Keratinocyte (primary cell): ENCODE data around the gene B9D2. TPM values are rescaled to one million over a fixed set of nuclear protein-coding genes. Genes with fewer than 3 reads are reported as not detected.

ENCODE experiments used
- DNase-seq: peaks from one replicate; pipeline ENCODE4 v3.0.0-alpha.2; 2011; ENCODE audit warnings: low read depth, missing footprints, low spot score
- FAIRE-seq: peaks from 2 replicates; lab custom pipeline; 2011; peaks lifted over from hg19 to GRCh38; lab: Jason Lieb, UNC
- H2AFZ ChIP-seq: 2 replicates; pipeline ENCODE4 v1.6.0; 2012; ENCODE audit warnings: low read length, control low read depth, inconsistent platforms; ENCODE audit not compliant: control insufficient read depth
- H3K27ac ChIP-seq: 2 replicates; pipeline ENCODE4 v1.5.1; 2011; ENCODE audit warnings: low read length; ENCODE audit not compliant: control insufficient read depth, insufficient read depth
- H3K27me3 ChIP-seq: 3 replicates; pipeline ENCODE4 v1.6.0; 2011; ENCODE audit warnings: low read length; ENCODE audit not compliant: control insufficient read depth, insufficient read depth; ENCODE audit errors: extremely low read depth
- H3K36me3 ChIP-seq, 2 experiments: 2 replicates in 1 of 2; 3 replicates in 1 of 2; pipeline ENCODE4 v1.5.1; 2011; ENCODE audit warnings: low read length in 2 of 2, mild to moderate bottlenecking in 1 of 2; ENCODE audit not compliant: control insufficient read depth in 2 of 2, insufficient read depth in 2 of 2; ENCODE audit errors: extremely low read depth in 1 of 2
- H3K4me1 ChIP-seq: 3 replicates; pipeline ENCODE4 v1.5.1; 2011; ENCODE audit warnings: low read length; ENCODE audit not compliant: control insufficient read depth, insufficient read depth; ENCODE audit errors: extremely low read depth
- H3K4me2 ChIP-seq: 3 replicates; pipeline ENCODE4 v1.6.0; 2011; ENCODE audit warnings: low read depth, low read length; ENCODE audit not compliant: control insufficient read depth, insufficient read depth; ENCODE audit errors: extremely low read depth
- H3K4me3 ChIP-seq, 3 experiments: fragments of 200-600 bp in 1 of 3; sonication (generic) in 1 of 3; 2 replicates in 2 of 3; 3 replicates in 1 of 3; pipeline ENCODE4 v1.5.1; 2011 to 2016; ENCODE audit warnings: low read length in 3 of 3, mild to moderate bottlenecking in 3 of 3, control low read depth in 2 of 3, inconsistent platforms in 1 of 3, low read depth in 1 of 3, mixed read lengths in 1 of 3, mixed run types in 1 of 3, moderate library complexity in 1 of 3; ENCODE audit not compliant: control insufficient read depth in 2 of 3, insufficient read depth in 2 of 3; ENCODE audit errors: extremely low read depth in 1 of 3
- H3K79me2 ChIP-seq: 2 replicates; pipeline ENCODE4 v1.6.0; 2012; ENCODE audit warnings: low read length; ENCODE audit not compliant: control insufficient read depth, insufficient read depth
- H3K9ac ChIP-seq: 3 replicates; pipeline ENCODE4 v1.6.0; 2011; ENCODE audit warnings: low read length; ENCODE audit not compliant: control insufficient read depth, insufficient read depth; ENCODE audit errors: extremely low read depth
- H3K9me1 ChIP-seq: 3 replicates; pipeline ENCODE4 v1.6.0; 2011; ENCODE audit warnings: low read length; ENCODE audit not compliant: control insufficient read depth, insufficient read depth; ENCODE audit errors: extremely low read depth
- H3K9me3 ChIP-seq: 2 replicates; pipeline ENCODE4 v1.5.1; 2012; ENCODE audit warnings: low read depth, low read length; ENCODE audit not compliant: control insufficient read depth
- H4K20me1 ChIP-seq: 3 replicates; pipeline ENCODE4 v1.6.0; 2011; ENCODE audit warnings: low read length; ENCODE audit not compliant: control insufficient read depth, insufficient read depth; ENCODE audit errors: extremely low read depth
- CTCF ChIP-seq, 3 experiments: IDR thresholded peaks in 1 of 3; conservative IDR thresholded peaks in 1 of 3; optimal IDR thresholded peaks in 1 of 3; 2 replicates in 2 of 3; 3 replicates in 1 of 3; pipeline versions ENCODE3 to v1.5.1; 2011; ENCODE audit warnings: low read length in 3 of 3, mild to moderate bottlenecking in 3 of 3, moderate library complexity in 2 of 3, control low read depth in 1 of 3, inconsistent platforms in 1 of 3; ENCODE audit not compliant: insufficient read depth in 2 of 3; ENCODE audit errors: extremely low read depth in 1 of 3
- EZH2 ChIP-seq: IDR thresholded peaks from one replicate; pipeline ENCODE4 v1.6.1; 2012; ENCODE audit warnings: inconsistent platforms, mild to moderate bottlenecking, low read length, moderate library complexity
- dilution Hi-C: fragments of 300-500 bp; cut with MboI; formaldehyde crosslinking; loops from one replicate; pipeline ENCODE4 v1.7.0; 2020; ENCODE audit warnings: low sequenced_read_pairs; ENCODE audit not compliant: extremely low pct_ligation_motif_present
- polyA plus RNA-seq, 5 experiments: library from polyadenylated mRNA; depleted of rRNA in 3 of 5; stranded (reverse) in 3 of 5; stranded (forward) in 1 of 5; unstranded in 1 of 5; fragments of >200 nt; gene quantifications; 1 replicate in 1 of 5; 2 replicates in 3 of 5; 3 replicates in 1 of 5; pipeline versions ENCODE4 v1.2.1 to v1.2.3, GENCODE V29; 2011 to 2012; ENCODE audit warnings: missing spikeins in 2 of 5, low read depth in 1 of 5, low replicate concordance in 1 of 5

The B9D2 gene
- polyA plus RNA-seq, 1 donor (not counting 4 experiments of a cell fraction or from before 2014, with no cell fraction given): 2.8 TPM

- FAIRE-seq: no peak
- H3K27ac ChIP-seq: no peak overlapping the region
- dilution Hi-C loops: no loop called here
Observed at GRCh38 chr19:41325947-41326706, 37.8 kb downstream of the B9D2 start.

GRCh38 chr19:41325640-41325946 lies 38.4 kb downstream of the B9D2 start:
- FAIRE-seq: no peak
- Histone ChIP-seq H4K20me1 (peaks cover 5% of the 10 kb centered on the region), H3K9ac (no peak overlapping the region)

More at GRCh38 chr19:41325947-41326706, 37.8 kb downstream of the B9D2 start:
- H3K36me3 ChIP-seq: peaks cover 10 to 21% of the 10 kb centered on the region in 2 experiments
- H2AFZ ChIP-seq: no peak overlapping the region
- no peak overlapping the region for H3K9ac ChIP-seq
- H3K9me3 ChIP-seq: no peaks in the 10 kb centered on the region
- peaks cover 27% of the 10 kb centered on the region for H3K4me1 ChIP-seq
- H3K79me2 ChIP-seq: peaks cover 2% of the 10 kb centered on the region
- no peak for TF ChIP-seq EZH2
- TF ChIP-seq CTCF (optimal IDR thresholded peaks at IDR 0.05 in 1 of 3, IDR thresholded peaks at IDR 0.05 in 1 of 3, conservative IDR thresholded peaks at IDR 0.05 in 1 of 3; ENCODE audit: extremely low read depth in 1 of 3, insufficient read depth in 2 of 3, low read length in 3 of 3): no peak
- no peak overlapping the region for H3K4me3 ChIP-seq
- no peak overlapping the region for H3K4me2 ChIP-seq
- no peaks in the 10 kb centered on the region for H3K27me3 ChIP-seq
- H3K9me1 ChIP-seq: no peaks in the 10 kb centered on the region
- DNase-seq: no peak
- H4K20me1 ChIP-seq: peaks cover 6% of the 10 kb centered on the region

More at GRCh38 chr19:41325640-41325946, 38.4 kb downstream of the B9D2 start:
- H3K9me3 ChIP-seq: no peaks in the 10 kb centered on the region
- peaks cover 2% of the 10 kb centered on the region for H3K79me2 ChIP-seq
- H3K4me2 ChIP-seq: no peak overlapping the region
- H3K27me3 ChIP-seq: no peaks in the 10 kb centered on the region
- H3K4me1 ChIP-seq: peaks cover 27% of the 10 kb centered on the region
- no peak for DNase-seq
- dilution Hi-C loops: no loop called here
- no peak for TF ChIP-seq CTCF (optimal IDR thresholded peaks at IDR 0.05 in 1 of 3, IDR thresholded peaks at IDR 0.05 in 1 of 3, conservative IDR thresholded peaks at IDR 0.05 in 1 of 3; ENCODE audit: extremely low read depth in 1 of 3, insufficient read depth in 2 of 3, low read length in 3 of 3)
- TF ChIP-seq EZH2: no peak
- H3K9me1 ChIP-seq: no peaks in the 10 kb centered on the region
- peaks cover 8 to 20% of the 10 kb centered on the region in 2 experiments for H3K36me3 ChIP-seq
- no peak overlapping the region for H2AFZ ChIP-seq
- H3K4me3 ChIP-seq: no peak overlapping the region
- no peak overlapping the region for H3K27ac ChIP-seq
